DOHH2 (cell line): ENCODE measurements around the gene LAGE3.
"Not testable (repeated sequence)": the region's sequence is repeated elsewhere in the genome, so short reads cannot be mapped to it uniquely, and the experiment has no call there.

Source experiments
- H3F3A ChIP-seq: fragments of 200-600 bp; sonication (generic), shearing (Covaris generic); 2 replicates; pipeline ENCODE4 v1.6.0; 2016; ENCODE audit warnings: antibody characterized with exemption, mild to moderate bottlenecking; ENCODE audit not compliant: control insufficient read depth, insufficient read depth
- H3K27ac ChIP-seq: fragments of 200-600 bp; sonication (generic); 2 replicates; pipeline ENCODE4 v1.5.1; 2014; ENCODE audit warnings: low read depth, mild to moderate bottlenecking, low read length, moderate library complexity
- H3K27me3 ChIP-seq: fragments of 200-600 bp; sonication (generic); 2 replicates; pipeline ENCODE4 v1.6.1; 2014; ENCODE audit warnings: mild to moderate bottlenecking, low read length, mixed read lengths; ENCODE audit not compliant: control insufficient read depth
- H3K36me3 ChIP-seq: fragments of 200-600 bp; sonication (generic); 2 replicates; pipeline ENCODE4 v1.6.1; 2014; ENCODE audit warnings: mild to moderate bottlenecking, low read length, moderate library complexity, mixed read lengths; ENCODE audit not compliant: control insufficient read depth
- H3K4me1 ChIP-seq: fragments of 200-600 bp; sonication (generic); 2 replicates; pipeline ENCODE4 v1.6.1; 2014; ENCODE audit warnings: mild to moderate bottlenecking, low read length, mixed read lengths; ENCODE audit not compliant: control insufficient read depth
- H3K4me2 ChIP-seq: fragments of 200-600 bp; sonication (generic); 2 replicates; pipeline ENCODE4 v1.6.0; 2014; ENCODE audit warnings: mild to moderate bottlenecking, low read length, moderate library complexity
- H3K4me3 ChIP-seq: fragments of 200-600 bp; sonication (generic); 2 replicates; pipeline ENCODE4 v1.5.1; 2014; ENCODE audit warnings: mild to moderate bottlenecking, low read length, mixed read lengths
- H3K79me2 ChIP-seq: fragments of 200-600 bp; sonication (generic); 2 replicates; pipeline ENCODE4 v1.6.1; 2014; ENCODE audit warnings: mild to moderate bottlenecking, low read length, mixed read lengths; ENCODE audit not compliant: control insufficient read depth
- H3K9me2 ChIP-seq: fragments of 200-600 bp; sonication (generic); replicated peaks from 2 replicates; pipeline ENCODE4 v1.6.1; 2014; ENCODE audit warnings: mild to moderate bottlenecking, low read length, mixed read lengths; ENCODE audit not compliant: control insufficient read depth
- H3K9me3 ChIP-seq: fragments of 200-600 bp; sonication (generic); 2 replicates; pipeline ENCODE4 v1.6.1; 2014; ENCODE audit warnings: antibody characterized with exemption, low read length, mixed read lengths; ENCODE audit not compliant: control insufficient read depth, insufficient read depth
- H4K20me1 ChIP-seq: fragments of 200-600 bp; sonication (generic); 2 replicates; pipeline ENCODE4 v1.6.0; 2014; ENCODE audit warnings: low read depth, mild to moderate bottlenecking, antibody characterized with exemption, low read length, moderate library complexity; ENCODE audit not compliant: control insufficient read depth, insufficient read depth
- EZH2phosphoT487 ChIP-seq: fragments of 200-600 bp; sonication (generic); IDR thresholded peaks from 2 replicates; pipeline ENCODE4 v1.6.1; 2017; ENCODE audit warnings: borderline replicate concordance, mild to moderate bottlenecking, antibody characterized with exemption, low read length, moderate library complexity, mixed read lengths
- TF ChIP-seq, protein P1 (sequence below): fragments of 200-600 bp; sonication (generic); IDR thresholded peaks from one replicate; pipeline ENCODE4 v1.5.1; 2014; ENCODE audit warnings: antibody characterized with exemption, mild to moderate bottlenecking, low read depth, low read length; ENCODE audit not compliant: poor library complexity, severe bottlenecking

Gene LAGE3

DNA sequence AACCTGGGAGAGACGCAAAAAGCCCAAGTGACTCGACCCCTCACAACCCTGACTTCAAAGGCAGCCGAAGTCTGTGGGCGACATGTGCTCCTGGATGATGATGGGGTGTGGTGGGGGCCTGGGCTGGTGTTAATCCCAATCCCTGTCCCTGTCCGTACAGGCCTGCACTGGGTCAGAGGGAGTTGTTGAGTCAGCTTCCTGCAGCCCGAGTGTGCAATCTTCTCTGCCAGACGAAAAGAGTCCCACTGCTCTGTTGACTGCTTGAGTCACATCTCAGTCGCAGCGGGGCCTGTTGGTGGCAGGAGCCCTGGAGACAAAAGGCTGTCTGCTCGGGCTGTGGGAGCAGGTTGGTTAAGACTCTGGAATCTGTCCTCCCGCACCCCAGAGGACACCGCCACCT lies 26.7 kb upstream of the LAGE3 start:
- TF ChIP-seq, protein P1, sequence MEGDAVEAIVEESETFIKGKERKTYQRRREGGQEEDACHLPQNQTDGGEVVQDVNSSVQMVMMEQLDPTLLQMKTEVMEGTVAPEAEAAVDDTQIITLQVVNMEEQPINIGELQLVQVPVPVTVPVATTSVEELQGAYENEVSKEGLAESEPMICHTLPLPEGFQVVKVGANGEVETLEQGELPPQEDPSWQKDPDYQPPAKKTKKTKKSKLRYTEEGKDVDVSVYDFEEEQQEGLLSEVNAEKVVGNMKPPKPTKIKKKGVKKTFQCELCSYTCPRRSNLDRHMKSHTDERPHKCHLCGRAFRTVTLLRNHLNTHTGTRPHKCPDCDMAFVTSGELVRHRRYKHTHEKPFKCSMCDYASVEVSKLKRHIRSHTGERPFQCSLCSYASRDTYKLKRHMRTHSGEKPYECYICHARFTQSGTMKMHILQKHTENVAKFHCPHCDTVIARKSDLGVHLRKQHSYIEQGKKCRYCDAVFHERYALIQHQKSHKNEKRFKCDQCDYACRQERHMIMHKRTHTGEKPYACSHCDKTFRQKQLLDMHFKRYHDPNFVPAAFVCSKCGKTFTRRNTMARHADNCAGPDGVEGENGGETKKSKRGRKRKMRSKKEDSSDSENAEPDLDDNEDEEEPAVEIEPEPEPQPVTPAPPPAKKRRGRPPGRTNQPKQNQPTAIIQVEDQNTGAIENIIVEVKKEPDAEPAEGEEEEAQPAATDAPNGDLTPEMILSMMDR: no peak
- no peak for TF ChIP-seq EZH2phosphoT487
- Histone ChIP-seq H3K4me1 (peaks cover 7% of the 10 kb centered on the region), H3K79me2 (no peaks in the 10 kb centered on the region), H3K27me3 (no peaks in the 10 kb centered on the region), H3K27ac (no peak overlapping the region), H3F3A (no peaks in the 10 kb centered on the region), H3K36me3 (peaks cover 16% of the 10 kb centered on the region; the same call in 1 of the 2 replicates), H3K4me3 (no peak overlapping the region), H4K20me1 (no peaks in the 10 kb centered on the region), H3K4me2 (no peak overlapping the region), H3K9me2 (no peaks in the 10 kb centered on the region), H3K9me3 (no peaks in the 10 kb centered on the region)

DNA sequence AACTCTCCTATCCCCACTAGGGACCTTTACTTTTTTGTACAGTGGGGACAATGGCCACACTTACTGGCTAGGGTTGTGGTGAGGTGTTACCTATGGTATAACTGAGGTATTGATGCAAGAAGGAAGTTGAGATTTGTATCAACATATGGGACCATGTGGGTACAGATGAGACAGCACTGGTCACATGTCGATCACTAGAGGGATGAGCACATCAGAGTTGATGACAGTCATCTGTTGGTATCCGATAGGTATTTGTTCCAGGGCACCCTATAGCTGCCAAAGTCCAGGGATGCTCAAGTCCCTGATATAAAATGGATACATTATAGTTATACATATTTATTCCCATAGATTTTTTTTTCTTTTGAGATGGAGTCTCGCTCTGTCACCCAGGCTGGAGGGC lies 23.9 kb upstream of the LAGE3 start:
- Histone ChIP-seq H3K4me3 (no peak overlapping the region), H3K36me3 (peaks cover 7% of the 10 kb centered on the region; the same call in 1 of the 2 replicates), H3K4me2 (peak overlapping the region; percentile 5; the same call in 1 of the 2 replicates), H3K9me3 (no peaks in the 10 kb centered on the region), H3K9me2 (no peaks in the 10 kb centered on the region), H3K27ac (no peak overlapping the region), H3K4me1 (peaks cover 29% of the 10 kb centered on the region), H4K20me1 (no peaks in the 10 kb centered on the region), H3F3A (peaks cover 11% of the 10 kb centered on the region), H3K27me3 (no peaks in the 10 kb centered on the region), H3K79me2 (no peaks in the 10 kb centered on the region)
- TF ChIP-seq, protein P1: no peak
- TF ChIP-seq EZH2phosphoT487: no peak

DNA sequence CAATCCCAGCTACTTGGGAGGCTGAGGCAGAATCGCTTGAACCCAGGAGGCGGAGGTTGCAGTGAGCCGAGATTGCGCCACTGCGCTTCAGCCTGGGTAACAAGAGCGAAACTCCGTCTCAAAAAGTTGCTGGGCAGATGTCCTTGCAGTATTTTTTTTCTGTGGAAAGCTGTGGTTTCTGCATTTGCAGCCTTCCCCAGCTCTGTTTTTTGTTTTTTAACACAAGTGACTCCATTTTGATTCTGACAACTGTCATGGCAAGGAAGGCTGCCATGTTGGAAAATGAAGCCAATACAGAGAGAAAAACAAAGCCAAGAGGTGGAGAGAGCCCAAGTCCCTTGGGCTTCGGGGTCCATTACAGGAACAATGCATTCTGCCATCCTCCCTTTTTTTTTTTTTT lies 23.0 kb upstream of the LAGE3 start:
- no peaks in the 10 kb centered on the region for H3K79me2 ChIP-seq
- H3K4me1 ChIP-seq: peaks cover 38% of the 10 kb centered on the region
- peaks cover 14% of the 10 kb centered on the region for H3F3A ChIP-seq
- no peaks in the 10 kb centered on the region for H3K9me2 ChIP-seq
- no peaks in the 10 kb centered on the region for H3K27me3 ChIP-seq
- H3K9me3 ChIP-seq: no peaks in the 10 kb centered on the region
- H3K4me2 ChIP-seq: no peak overlapping the region
- TF ChIP-seq, protein P1: no peak
- no peak for TF ChIP-seq EZH2phosphoT487
- H4K20me1 ChIP-seq: no peaks in the 10 kb centered on the region
- H3K27ac ChIP-seq: no peak overlapping the region
- H3K4me3 ChIP-seq: no peak overlapping the region
- peaks cover 7% of the 10 kb centered on the region; the same call in 1 of the 2 replicates for H3K36me3 ChIP-seq

DNA sequence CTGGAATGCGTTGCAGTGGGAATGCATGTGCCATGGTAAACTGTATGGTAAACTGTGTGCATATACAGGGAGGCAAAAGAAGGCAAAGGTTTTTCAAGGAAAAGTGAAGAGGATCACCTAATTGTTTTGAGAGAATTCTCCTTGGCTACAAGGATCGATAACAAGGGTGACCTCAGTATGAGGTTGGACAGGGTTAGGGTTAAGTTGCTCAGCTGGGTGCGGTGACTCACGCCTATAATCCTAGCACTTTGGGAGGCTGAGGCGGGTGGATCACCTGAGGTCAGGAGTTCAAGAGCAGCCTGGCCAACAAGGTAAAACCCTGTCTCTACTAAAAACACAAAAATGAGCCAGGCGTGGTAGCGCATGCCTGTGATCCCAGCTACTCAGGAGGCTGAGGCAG lies 22.3 kb upstream of the LAGE3 start:
- H3K9me2 ChIP-seq: not testable (repeated sequence)

DNA sequence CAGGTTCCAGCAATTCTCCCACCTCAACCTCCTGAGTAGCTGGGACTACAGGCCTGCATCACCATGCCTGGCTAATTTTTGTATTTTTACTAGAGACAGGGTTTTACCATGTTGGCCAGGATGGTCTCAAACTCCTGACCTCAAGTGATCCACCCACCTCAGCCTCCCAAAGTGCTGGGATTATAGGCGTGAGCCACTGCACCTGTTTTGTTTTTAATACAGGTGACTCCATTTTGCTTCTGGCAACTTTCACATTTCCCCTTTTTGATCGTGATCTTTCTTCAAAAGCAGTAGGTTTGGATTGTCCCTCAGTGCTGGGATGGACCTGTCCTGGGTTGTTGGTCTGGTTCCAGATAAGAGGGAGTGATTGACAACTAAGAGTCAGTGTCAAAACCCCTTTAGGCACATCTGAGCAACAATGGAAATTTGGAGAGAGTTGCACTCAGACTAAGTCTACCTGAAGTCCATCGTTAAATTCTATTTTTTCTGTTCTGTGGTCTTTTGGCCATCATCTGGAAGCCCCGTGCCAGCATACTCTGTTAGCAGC lies 17.6 kb upstream of the LAGE3 start:
- not testable (repeated sequence) for H3K27me3 ChIP-seq, H4K20me1 ChIP-seq, H3K36me3 ChIP-seq, H3K9me2 ChIP-seq, H3K79me2 ChIP-seq, H3K9me3 ChIP-seq
- Histone ChIP-seq H3K27ac (peak overlapping the region; percentile 89), H3K4me2 (peak overlapping the region; percentile 66), H3K4me3 (peak overlapping the region; percentile 44), H3K4me1 (peaks cover 58% of the 10 kb centered on the region), H3F3A (peaks cover 17% of the 10 kb centered on the region)

More for the DNA sequence above, 22.3 kb upstream of the LAGE3 start:
- H3K9me3 ChIP-seq, H3K27ac ChIP-seq, H3K79me2 ChIP-seq, H4K20me1 ChIP-seq, H3K36me3 ChIP-seq, H3K4me3 ChIP-seq, H3K27me3 ChIP-seq, H3K4me2 ChIP-seq: not testable (repeated sequence)
- Histone ChIP-seq H3F3A (peaks cover 17% of the 10 kb centered on the region), H3K4me1 (peaks cover 44% of the 10 kb centered on the region)
